Fibroblast of pulmonary artery (primary cell): ENCODE results near the gene PTGS2.
A peak's percentile ranks its signal among the peaks of the same experiment; 100 is the strongest.

Source experiments
- DNase-seq: peaks from one replicate; pipeline ENCODE4 v3.0.0-alpha.2; 2010; ENCODE audit warnings: low read depth
- H3K4me3 ChIP-seq: replicated peaks from 2 replicates; pipeline ENCODE4 v1.5.1; 2011; ENCODE audit warnings: low read depth, mild to moderate bottlenecking, control low read depth, low read length, moderate library complexity
- CTCF ChIP-seq: IDR thresholded peaks from 2 replicates; pipeline ENCODE4 v1.5.1; 2011; ENCODE audit warnings: mild to moderate bottlenecking, control low read depth, low read length, inconsistent platforms; ENCODE audit errors: missing control alignments

PTGS2 gene

GRCh38 chr1:186681801-186682200 lies 1.6 kb upstream of the PTGS2 start:
- H3K4me3 ChIP-seq = peak overlapping the region; percentile 82
- peak; percentile 62 for DNase-seq
- TF ChIP-seq CTCF = no peak

DNA sequence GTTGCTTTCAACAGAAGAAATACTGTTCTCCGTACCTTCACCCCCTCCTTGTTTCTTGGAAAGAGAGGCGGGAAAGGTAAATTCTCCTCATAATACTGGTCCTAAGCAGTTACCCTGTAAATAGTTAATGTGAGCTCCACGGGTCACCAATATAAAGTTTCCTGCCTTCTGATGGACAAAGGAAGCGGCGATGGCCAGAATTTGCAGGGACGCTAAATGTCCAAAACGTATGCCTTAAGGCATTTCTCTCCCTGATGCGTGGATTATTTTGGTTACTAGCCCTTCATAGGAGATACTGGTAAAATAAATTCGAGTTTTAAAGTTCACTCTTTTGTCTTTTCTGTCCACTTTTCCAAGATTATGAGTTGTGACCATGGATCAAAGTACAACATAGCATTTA lies 898 bp upstream of the PTGS2 start:
- no peak for DNase-seq
- peak overlapping the region; percentile 82 for H3K4me3 ChIP-seq
- TF ChIP-seq CTCF = no peak

- TF ChIP-seq CTCF = no peak
- peak; percentile 53 for DNase-seq
Measured at GRCh38 chr1:186679924-186680244, 339 bp downstream of the PTGS2 start.

DNA sequence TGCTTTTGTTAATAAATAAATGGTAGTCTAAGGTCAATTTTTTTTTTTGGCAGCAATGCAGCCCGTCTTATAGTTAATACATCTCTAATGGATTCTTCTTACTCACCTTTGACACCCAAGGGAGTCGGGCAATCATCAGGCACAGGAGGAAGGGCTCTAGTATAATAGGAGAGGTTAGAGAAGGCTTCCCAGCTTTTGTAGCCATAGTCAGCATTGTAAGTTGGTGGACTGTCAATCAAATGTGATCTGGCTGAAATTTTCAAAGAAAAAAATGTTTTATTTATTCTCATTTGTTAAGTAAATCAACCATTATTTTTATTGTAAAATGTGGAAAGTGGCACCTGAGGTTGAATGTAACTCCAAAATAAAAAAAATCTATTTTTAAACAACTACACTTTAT lies 2.1 kb downstream of the PTGS2 start:
- DNase-seq = no peak
- H3K4me3 ChIP-seq = peak overlapping the region; percentile 82
- TF ChIP-seq CTCF = no peak

More at GRCh38 chr1:186679924-186680244, 339 bp downstream of the PTGS2 start:
- peak overlapping the region; percentile 82 for H3K4me3 ChIP-seq

- DNase-seq = no peak
Measured at GRCh38 chr1:186672596-186672995, 7.6 kb downstream of the PTGS2 start.

DNA sequence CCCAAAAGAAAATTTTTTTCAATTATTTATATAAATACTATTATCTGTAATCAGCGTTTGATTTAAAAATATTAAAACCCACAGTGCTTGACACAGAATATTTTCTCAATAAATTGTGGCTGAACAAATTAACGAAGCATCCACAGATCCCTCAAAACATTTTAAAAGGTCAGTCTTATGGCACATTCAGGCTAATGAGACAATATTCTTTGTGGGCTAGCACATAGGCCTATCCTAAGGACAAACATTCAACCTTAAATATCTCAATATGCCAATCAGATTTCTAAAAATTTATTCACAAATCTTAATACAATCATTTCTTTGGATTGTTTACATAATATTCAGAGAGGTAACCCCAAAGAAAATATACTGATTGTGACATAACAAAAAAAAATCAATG lies 8.1 kb downstream of the PTGS2 start:
- no peak for TF ChIP-seq CTCF
- DNase-seq = no peak
- no peak overlapping the region for H3K4me3 ChIP-seq

More at GRCh38 chr1:186672596-186672995, 7.6 kb downstream of the PTGS2 start:
- H3K4me3 ChIP-seq = no peak overlapping the region
- TF ChIP-seq CTCF = no peak

GRCh38 chr1:186671136-186671825 lies 8.9 kb downstream of the PTGS2 start:
- no peak for DNase-seq
- TF ChIP-seq CTCF = no peak
- no peak overlapping the region for H3K4me3 ChIP-seq
